GM19438 (cell line): ENCODE results near the gene CCIN.
A peak's percentile ranks its signal among the peaks of the same experiment; 100 is the strongest.
"Not testable (repeated sequence)": the region's sequence is repeated elsewhere in the genome, so short reads cannot be mapped to it uniquely, and the experiment has no call there.

ENCODE experiments used
- ATAC-seq: cut with Tn5 transposase; IDR thresholded peaks from one replicate; pipeline ENCODE4 v1.9.1; 2021; ENCODE audit warnings: low read depth; ENCODE audit not compliant: unreplicated experiment

The CCIN gene

GRCh38 chr9:36158122-36158521, 11.1 kb upstream of the CCIN start:
- ATAC-seq, result no peak

GRCh38 chr9:36158917-36159316, 10.3 kb upstream of the CCIN start:
- no peak for ATAC-seq

- not testable (repeated sequence) for ATAC-seq
Measured at GRCh38 chr9:36159509-36159908, 9.7 kb upstream of the CCIN start.

GRCh38 chr9:36160126-36160525, 9.1 kb upstream of the CCIN start:
- ATAC-seq, result not testable (repeated sequence)

- ATAC-seq, result no peak
Measured at GRCh38 chr9:36161187-36161586, 8.0 kb upstream of the CCIN start.

GRCh38 chr9:36162211-36162738, 6.9 kb upstream of the CCIN start:
- no peak for ATAC-seq

- no peak for ATAC-seq
Measured at GRCh38 chr9:36163049-36163785, 6.0 kb upstream of the CCIN start.

GRCh38 chr9:36163786-36164170, 5.4 kb upstream of the CCIN start:
- no peak for ATAC-seq

GRCh38 chr9:36164372-36164771, 4.8 kb upstream of the CCIN start:
- ATAC-seq, result no peak

GRCh38 chr9:36164989-36165388, 4.2 kb upstream of the CCIN start:
- ATAC-seq, result no peak

- ATAC-seq, result no peak
Measured at GRCh38 chr9:36165826-36166167, 3.4 kb upstream of the CCIN start.

GRCh38 chr9:36166168-36166927, 2.8 kb upstream of the CCIN start:
- peak; percentile 94 for ATAC-seq

GRCh38 chr9:36169708-36170107, 520 bp downstream of the CCIN start:
- ATAC-seq, result no peak

GRCh38 chr9:36170531-36170930, 1.3 kb downstream of the CCIN start:
- no peak for ATAC-seq

- ATAC-seq, result no peak
Measured at GRCh38 chr9:36173861-36174260, 4.7 kb downstream of the CCIN start.

- ATAC-seq, result no peak
Measured at GRCh38 chr9:36174271-36174670, 5.1 kb downstream of the CCIN start.

- ATAC-seq, result no peak
Measured at GRCh38 chr9:36174731-36175130, 5.5 kb downstream of the CCIN start.

GRCh38 chr9:36175209-36175608, 6.0 kb downstream of the CCIN start:
- ATAC-seq, result not testable (repeated sequence)

- ATAC-seq, result not testable (repeated sequence)
Measured at GRCh38 chr9:36176496-36176895, 7.3 kb downstream of the CCIN start.

GRCh38 chr9:36177571-36177970, 8.4 kb downstream of the CCIN start:
- no peak for ATAC-seq

- not testable (repeated sequence) for ATAC-seq
Measured at GRCh38 chr9:36180243-36180642, 11.1 kb downstream of the CCIN start.

GRCh38 chr9:36187414-36187813, 18.2 kb downstream of the CCIN start:
- no peak for ATAC-seq
